SK-N-DZ (cell line): ENCODE data around the gene CEP152. TPM values are rescaled to one million over a fixed set of nuclear protein-coding genes. Genes with fewer than 3 reads are reported as not detected.
"Not testable (repeated sequence)": the region's sequence is repeated elsewhere in the genome, so short reads cannot be mapped to it uniquely, and the experiment has no call there.

Experiments used
- DNase-seq: peaks from one replicate; pipeline ENCODE4 v3.0.0-alpha.2; 2015; ENCODE audit warnings: low spot score
- polyA plus RNA-seq, 2 experiments: library from polyadenylated mRNA; depleted of rRNA; stranded (reverse); fragments of >200 nt; gene quantifications; 2 replicates each; pipeline ENCODE4 v1.2.3, GENCODE V29; 2014

CEP152 gene
- polyA plus RNA-seq (2014; cell fraction: cytosol; rRNA removed): 24.3 and 29.3 TPM in 2 replicates
- 54.1 and 62.6 TPM in 2 replicates for polyA plus RNA-seq (2014; cell fraction: nucleus; rRNA removed)

GRCh38 chr15:48810414-48811324 is at the start of gene CEP152:
Gene CEP152 (minus strand): TSS chr15:48811069. CDS start chr15:48805649, 5,420 bp downstream.
- peak; percentile 100 for DNase-seq

DNA sequence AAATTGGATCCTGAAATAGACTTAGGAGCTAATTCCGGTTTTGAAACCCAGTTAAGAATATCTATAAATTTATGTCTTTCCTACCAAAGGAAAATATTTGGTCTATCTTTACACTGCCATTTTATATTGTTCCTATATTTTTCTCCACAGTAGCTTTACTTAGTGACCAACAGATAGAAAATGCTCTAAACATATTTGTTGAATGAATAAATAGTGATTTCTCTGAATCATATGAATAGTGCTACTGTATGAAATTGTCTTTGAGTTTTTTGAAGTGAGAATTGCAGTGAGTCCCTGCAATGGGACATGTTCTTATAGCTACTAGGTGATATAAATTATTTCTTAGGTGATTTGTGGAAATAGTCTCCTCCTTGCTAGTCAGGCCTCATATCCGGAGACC is 48.6 kb upstream of the CEP152 start:
- no peak for DNase-seq

- no peak for DNase-seq
Observed at GRCh38 chr15:48858401-48858800, 47.5 kb upstream of the CEP152 start.

GRCh38 chr15:48856942-48857341 is 46.1 kb upstream of the CEP152 start:
- no peak for DNase-seq

DNA sequence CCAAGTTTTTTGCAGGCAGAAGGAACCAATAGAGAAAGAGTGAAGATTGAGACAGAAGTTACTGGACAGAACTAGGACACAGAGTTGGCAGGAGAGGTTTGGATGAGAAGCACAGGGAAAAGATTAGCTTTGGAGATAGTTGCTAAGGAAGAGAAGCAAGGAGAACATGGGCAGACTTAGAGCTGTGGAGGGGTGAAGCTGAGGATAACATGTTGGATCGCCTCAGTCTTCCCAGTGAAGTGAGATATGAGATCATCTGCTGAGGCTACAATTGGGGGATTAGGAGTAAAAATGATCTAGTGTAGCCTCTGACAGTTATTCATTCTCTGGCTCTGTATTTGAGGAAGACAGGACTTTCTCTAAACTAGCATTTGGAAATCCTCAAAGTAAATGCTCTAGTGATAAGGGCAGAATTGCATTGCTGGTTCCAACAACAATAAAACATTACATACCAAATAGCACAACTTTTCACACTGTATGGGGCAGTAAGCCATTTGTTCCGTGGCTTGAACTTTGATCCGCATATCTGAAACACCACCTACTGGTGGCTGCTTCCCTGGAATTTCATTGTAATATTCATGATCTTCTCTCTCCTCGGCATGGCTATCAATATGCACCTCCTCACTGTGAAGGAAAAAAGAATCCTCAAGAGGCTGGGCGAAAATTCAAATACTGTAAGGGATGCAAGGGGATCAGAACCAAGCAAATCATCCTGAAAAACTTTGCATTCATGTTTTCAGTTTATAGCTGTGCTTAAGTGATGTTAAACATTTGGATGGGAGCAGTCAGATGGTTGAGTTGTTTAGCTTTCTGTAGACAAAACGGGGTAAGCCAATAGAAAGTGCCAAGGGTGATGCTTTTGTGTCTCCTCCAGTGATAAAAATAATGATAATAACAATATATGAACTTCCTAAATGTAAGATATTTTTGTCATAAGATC is 44.9 kb upstream of the CEP152 start:
- peak; percentile 41 for DNase-seq

GRCh38 chr15:48854434-48854833 is 43.6 kb upstream of the CEP152 start:
- not testable (repeated sequence) for DNase-seq

DNA sequence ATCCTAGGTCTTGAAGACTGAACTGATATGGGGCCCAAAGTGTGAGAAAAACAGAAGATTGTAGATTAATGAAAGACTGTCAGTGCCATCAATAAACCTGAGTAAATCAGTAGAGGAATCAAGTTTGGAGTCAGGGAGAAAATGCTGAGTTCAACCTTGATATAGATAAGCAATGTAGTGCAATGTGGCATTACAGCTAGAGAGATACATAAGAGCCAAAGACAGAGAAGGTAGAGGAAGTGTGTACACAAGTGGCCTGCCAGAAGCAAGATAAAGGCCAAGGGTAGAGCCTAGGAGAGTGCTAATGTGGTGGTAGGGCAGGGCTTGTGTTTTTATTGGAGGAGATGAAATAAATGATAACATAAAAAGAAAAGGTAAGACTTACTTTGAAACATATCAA is 41.1 kb upstream of the CEP152 start:
- no peak for DNase-seq

- DNase-seq: peak; percentile 79
Observed at GRCh38 chr15:48850648-48851047, 39.8 kb upstream of the CEP152 start.

DNA sequence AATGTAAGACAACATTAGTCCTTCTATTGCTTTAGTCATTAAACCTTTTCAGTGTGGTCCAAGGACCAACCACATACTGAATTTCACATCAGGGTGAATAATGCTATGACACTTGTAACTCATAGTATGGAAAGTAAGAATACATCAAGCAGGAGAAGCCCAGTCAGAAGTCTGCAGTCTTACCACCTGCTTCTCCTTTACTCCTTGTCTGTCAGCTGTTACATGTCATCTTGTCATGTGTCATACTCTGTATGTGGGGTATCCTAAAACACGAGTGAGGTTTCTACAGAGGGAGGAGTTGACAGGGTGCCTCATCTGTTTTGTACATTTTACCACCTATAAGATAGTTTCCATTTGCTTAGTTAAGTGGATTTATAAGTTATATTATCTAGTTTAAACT is 34.3 kb upstream of the CEP152 start:
- no peak for DNase-seq

- no peak for DNase-seq
Observed at GRCh38 chr15:48842501-48842900, 31.6 kb upstream of the CEP152 start.

DNA sequence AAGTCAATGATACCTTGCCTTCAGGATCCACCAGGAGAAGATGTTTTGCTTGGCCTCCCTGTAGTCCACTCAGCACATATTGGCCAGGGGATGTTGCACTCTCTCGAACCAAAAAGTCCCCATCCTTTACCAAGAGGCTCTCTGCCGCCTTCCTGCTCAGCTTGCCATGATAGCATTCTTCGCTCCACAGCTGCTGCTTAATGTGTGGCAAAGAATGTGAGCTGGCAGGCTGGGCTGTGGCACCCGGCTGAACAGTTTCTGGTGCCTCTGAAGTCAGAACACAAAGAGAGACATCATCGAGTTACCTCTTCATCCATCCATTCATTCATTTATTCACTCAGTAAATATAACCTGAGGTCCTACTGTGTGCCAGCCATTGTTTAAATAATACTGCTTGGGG is 23.9 kb upstream of the CEP152 start:
- DNase-seq: no peak

- DNase-seq: no peak
Observed at GRCh38 chr15:48833526-48834239, 22.8 kb upstream of the CEP152 start.

GRCh38 chr15:48832648-48833047 is 21.8 kb upstream of the CEP152 start:
- no peak for DNase-seq

DNA sequence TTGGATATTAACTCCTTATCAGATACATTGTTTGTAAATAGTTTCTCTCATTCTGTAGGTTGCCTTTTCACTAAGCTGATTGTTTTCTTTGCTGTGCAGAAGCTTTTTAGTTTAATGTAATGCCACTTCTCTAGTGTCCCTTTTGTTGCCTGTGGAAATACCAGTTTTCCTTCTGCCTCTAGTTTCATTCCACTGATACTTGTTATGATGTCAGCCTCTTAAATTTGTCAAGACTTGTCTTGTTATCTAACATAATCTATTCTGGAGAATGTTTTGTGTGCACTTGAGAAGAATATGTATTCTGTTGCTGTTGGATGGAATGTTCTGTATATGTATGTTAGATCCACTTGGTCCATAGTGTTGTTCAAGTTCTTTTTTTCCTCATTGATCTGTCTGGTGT is 18.0 kb upstream of the CEP152 start:
- DNase-seq: no peak

GRCh38 chr15:48828471-48828870 is 17.6 kb upstream of the CEP152 start:
- no peak for DNase-seq

DNA sequence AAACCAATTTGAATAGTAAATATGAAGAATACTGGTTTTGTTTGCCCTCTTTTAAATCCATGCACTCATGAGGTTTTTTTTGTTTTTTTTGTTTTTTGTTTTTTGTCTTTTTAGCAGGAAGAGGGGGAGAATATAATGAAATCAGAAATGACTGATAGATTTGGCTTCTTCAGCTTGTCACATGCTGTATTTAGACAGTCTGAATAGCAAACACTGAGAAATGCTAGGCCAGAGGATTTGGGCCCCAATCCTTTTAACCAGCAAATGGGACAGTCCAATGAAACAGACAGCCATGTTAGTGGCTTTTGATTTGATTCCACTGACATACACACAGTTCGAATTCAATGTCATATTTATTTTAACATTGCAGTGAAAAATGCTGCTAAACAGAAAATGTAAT is 14.2 kb upstream of the CEP152 start:
- DNase-seq: no peak

GRCh38 chr15:48823706-48824105 is 12.8 kb upstream of the CEP152 start:
- DNase-seq: no peak

- no peak for DNase-seq
Observed at GRCh38 chr15:48823237-48823636, 12.4 kb upstream of the CEP152 start.

- no peak for DNase-seq
Observed at GRCh38 chr15:48814286-48814685, 3.4 kb upstream of the CEP152 start.

DNA sequence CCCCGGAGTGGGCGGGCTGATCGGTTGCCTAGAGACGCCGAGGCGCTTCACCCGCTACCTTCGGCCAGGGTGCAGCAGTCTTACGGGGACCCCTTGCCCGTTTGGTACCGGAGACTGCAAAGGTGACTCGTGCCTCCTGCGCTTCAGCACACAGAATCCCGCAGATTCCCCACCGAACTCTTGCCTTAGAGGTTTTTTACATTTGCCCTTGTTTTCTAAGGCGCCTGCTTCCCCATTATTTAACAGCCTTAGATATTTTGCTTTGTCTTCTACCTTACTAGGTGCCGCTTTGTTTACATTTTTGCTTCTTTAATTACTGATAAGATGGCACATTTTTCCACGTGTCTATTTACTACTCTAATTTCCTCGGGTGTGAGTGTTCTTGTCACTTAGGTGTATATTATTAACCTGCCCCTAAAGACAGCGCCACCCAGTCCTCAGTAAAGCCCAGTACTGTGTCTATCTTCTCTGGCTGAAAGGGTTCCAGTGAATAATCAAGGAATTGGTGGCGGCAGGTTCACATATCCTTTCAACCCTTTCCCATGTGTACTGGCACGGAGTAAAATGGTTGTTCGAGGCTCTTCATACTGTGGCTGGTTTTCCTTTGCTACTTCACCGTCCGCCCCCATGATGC is 573 bp upstream of the CEP152 start:
- DNase-seq: peak; percentile 16

DNA sequence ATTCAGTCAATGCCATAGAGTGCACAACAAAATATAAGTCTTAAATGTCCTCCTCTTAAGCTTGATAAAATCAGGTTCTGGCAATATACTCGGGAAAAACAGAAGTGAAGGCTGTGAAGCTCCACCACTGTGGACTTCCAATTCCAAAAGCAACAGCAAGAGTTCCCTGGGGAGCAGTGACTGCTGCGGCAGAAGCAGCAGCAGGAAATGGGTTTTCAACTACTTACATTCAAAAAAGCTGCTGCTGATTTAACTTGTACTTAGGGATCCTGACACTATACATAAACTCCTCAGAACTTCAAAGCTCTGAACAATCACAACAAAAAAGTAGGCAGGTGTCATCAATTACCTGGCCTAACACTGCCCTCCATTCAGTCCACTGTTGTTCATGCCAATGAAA is 4.7 kb downstream of the CEP152 start:
- peak; percentile 39 for DNase-seq
